HepG2 (cell line): ENCODE measurements around the gene SPATA25. TPM values are rescaled to one million over a fixed set of nuclear protein-coding genes. Genes with fewer than 3 reads are reported as not detected.

Experiments
- E2F1 ChIP-seq: sonication (generic); formaldehyde crosslinking; IDR thresholded peaks from 2 replicates; pipeline ENCODE4 v1.5.0; 2020; ENCODE audit warnings: missing genetic modification reagents
- FOXP1 ChIP-seq, 2 experiments: fragments of 450-650 bp in 1 of 2; IDR thresholded peaks; 2 replicates each; pipeline ENCODE4 v1.6.1; 2017 to 2018; ENCODE audit warnings: antibody characterized with exemption in 1 of 2
- HOXA5 ChIP-seq: sonication (generic); formaldehyde crosslinking; IDR thresholded peaks from 2 replicates; pipeline ENCODE4 v1.4.0; 2020; ENCODE audit warnings: missing genetic modification reagents
- KAT8 ChIP-seq: IDR thresholded peaks from 2 replicates; pipeline ENCODE4 v1.6.1; 2016; ENCODE audit warnings: missing genetic modification reagents, missing compliant biosample characterization
- NR1H2 ChIP-seq: sonication (generic); formaldehyde crosslinking; IDR thresholded peaks from 2 replicates; pipeline ENCODE4 v1.8.1; 2022; ENCODE audit warnings: low read depth, missing genetic modification reagents, borderline replicate concordance
- RXRB ChIP-seq: IDR thresholded peaks from 2 replicates; pipeline ENCODE4 v1.6.1; 2016; ENCODE audit warnings: borderline replicate concordance, missing genetic modification reagents, missing compliant biosample characterization
- TOPORS ChIP-seq: sonication (generic); formaldehyde crosslinking; IDR thresholded peaks from 2 replicates; pipeline ENCODE4 v1.8.0; 2023; ENCODE audit warnings: mild to moderate bottlenecking, missing genetic modification reagents
- ZC3H4 ChIP-seq: sonication (generic); formaldehyde crosslinking; IDR thresholded peaks from 2 replicates; pipeline ENCODE4 v1.4.0; 2020; ENCODE audit warnings: missing genetic modification reagents, borderline replicate concordance
- ZNF142 ChIP-seq: sonication (generic); formaldehyde crosslinking; IDR thresholded peaks from 2 replicates; pipeline ENCODE4 v1.4.0; 2020; ENCODE audit warnings: missing genetic modification reagents
- ZNF263 ChIP-seq: sonication (generic); formaldehyde crosslinking; IDR thresholded peaks from 2 replicates; pipeline ENCODE4 v1.4.0; 2020; ENCODE audit warnings: missing genetic modification reagents
- ZNF318 ChIP-seq: sonication (generic); formaldehyde crosslinking; IDR thresholded peaks from 2 replicates; pipeline ENCODE4 v1.4.0; 2020; ENCODE audit warnings: mild to moderate bottlenecking, missing genetic modification reagents
- ZNF484 ChIP-seq: sonication (generic); formaldehyde crosslinking; IDR thresholded peaks from 2 replicates; pipeline ENCODE4 v1.5.1; 2020; ENCODE audit warnings: mild to moderate bottlenecking, low read depth, missing genetic modification reagents, borderline replicate concordance
- polyA plus RNA-seq, 8 experiments: library from polyadenylated mRNA; depleted of rRNA in 3 of 8; stranded (reverse) in 7 of 8; unstranded in 1 of 8; fragments of >200 nt; fragmentation: Illumina TruSeq in 4 of 8; extraction: Trizol in 4 of 8; gene quantifications; 2 replicates each; pipeline versions ENCODE4 v1.2.1 to v1.2.3, GENCODE V29; 2011 to 2016; ENCODE audit warnings: low read depth in 4 of 8, missing spikeins in 1 of 8, mixed read lengths in 1 of 8; ENCODE audit not compliant: insufficient read depth in 1 of 8
- total RNA-seq, 5 experiments: library from RNA; depleted of rRNA; stranded (reverse); fragments of >200 nt; fragmentation: Illumina TruSeq; extraction: Trizol; gene quantifications; 2 replicates each; pipeline ENCODE4 v1.2.3, GENCODE V29; 2016; ENCODE audit warnings: low read depth in 1 of 5

Gene SPATA25
- total and polyA plus RNA-seq, 2 of the 13 experiments (the other 11 are each of a cell fraction or from before 2014, with no cell fraction given) = 4.8 to 7.6 TPM

DNA sequence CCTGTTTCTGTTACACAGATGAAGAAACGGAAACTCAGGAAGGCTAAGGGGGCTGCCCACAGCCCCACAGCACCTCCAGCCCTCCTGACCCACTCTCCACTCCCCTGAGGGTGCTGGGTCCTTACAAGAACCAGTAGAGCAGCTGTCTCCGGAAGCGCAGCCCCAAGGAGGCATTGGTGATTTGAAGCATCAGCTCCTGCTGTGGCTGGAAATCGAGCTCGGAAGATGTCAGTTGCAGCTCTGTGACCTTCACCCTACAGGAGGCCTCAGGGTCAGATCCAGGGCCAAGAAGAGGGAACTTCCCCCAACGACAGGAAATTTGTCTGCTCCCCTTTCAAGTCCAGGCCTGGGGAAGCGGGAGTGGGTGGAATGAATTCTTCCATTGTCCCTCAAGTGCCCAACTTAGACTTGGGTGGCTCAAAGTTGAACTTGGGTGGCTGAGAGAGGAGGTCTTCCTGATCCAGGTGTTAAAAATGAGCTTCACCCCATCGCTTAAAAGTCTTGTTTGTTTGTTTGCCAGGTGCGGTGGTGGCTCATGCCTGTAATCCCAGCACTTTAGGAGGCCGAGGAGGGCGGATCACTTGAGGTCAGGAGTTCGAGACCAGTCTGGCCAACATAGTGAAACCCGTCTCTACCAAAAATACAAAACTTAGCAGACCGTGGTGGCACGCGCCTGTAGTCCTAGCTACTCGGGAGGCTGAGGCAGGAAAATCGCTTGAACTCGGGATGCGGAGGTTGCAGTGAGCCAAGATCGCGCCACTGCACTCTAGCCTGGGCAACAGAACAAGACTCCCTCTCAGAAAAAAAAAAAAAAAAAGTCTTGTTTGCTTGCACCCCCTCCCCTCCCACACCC lies 22.6 kb upstream of the SPATA25 start (continued):
- TF ChIP-seq ZNF318 (CRISPR knock-in tag) (0 out of 2 replicates have a peak, but pooled peaks have one; percentile 13), NR1H2 (no peak), HOXA5 (no peak), RXRB (CRISPR knock-in tag) (peak; percentile 88), FOXP1 (IDR thresholded peaks at IDR 0.05) (no peak), FOXP1 (CRISPR knock-in tag; IDR thresholded peaks at IDR 0.05) (peak; percentile 47; the same call in 1 of the 2 replicates), KAT8 (CRISPR knock-in tag) (peak; percentile 22; the same call in 1 of the 2 replicates), TOPORS (no peak), ZNF484 (CRISPR knock-in tag) (no peak), E2F1 (CRISPR knock-in tag) (peak; percentile 52; the same call in 1 of the 2 replicates), ZNF263 (CRISPR knock-in tag) (0 out of 2 replicates have a peak, but pooled peaks have one; percentile 32), ZNF142 (CRISPR knock-in tag) (0 out of 2 replicates have a peak, but pooled peaks have one; percentile 57), ZC3H4 (CRISPR knock-in tag) (no peak)
